Astrocyte (in vitro differentiated cells and primary cell): Measurements from ENCODE around the gene PDE3A. TPM values are rescaled to one million over a fixed set of nuclear protein-coding genes. Genes with fewer than 3 reads are reported as not detected.

Experiments
- DNase-seq: peaks from one replicate; pipeline ENCODE4 v3.0.0-alpha.2; 2010; ENCODE audit warnings: low read depth
- FAIRE-seq: peaks from 2 replicates; lab custom pipeline; 2011; peaks lifted over from hg19 to GRCh38; lab: Jason Lieb, UNC
- H2AFZ ChIP-seq: 2 replicates; pipeline ENCODE4 v1.6.0; 2012; ENCODE audit warnings: low read depth, low read length, inconsistent platforms
- H3K27ac ChIP-seq: 2 replicates; pipeline ENCODE4 v1.5.1; 2011; ENCODE audit warnings: low read depth, low read length, inconsistent platforms
- H3K27me3 ChIP-seq: 2 replicates; pipeline ENCODE4 v1.6.0; 2011; ENCODE audit warnings: low read length, inconsistent platforms; ENCODE audit not compliant: insufficient read depth
- H3K36me3 ChIP-seq: 2 replicates; pipeline ENCODE4 v1.5.1; 2011; ENCODE audit warnings: low read length, inconsistent platforms; ENCODE audit not compliant: insufficient read depth
- H3K4me1 ChIP-seq: 2 replicates; pipeline ENCODE4 v1.5.1; 2011; ENCODE audit warnings: low read length, inconsistent platforms; ENCODE audit not compliant: insufficient read depth
- H3K4me2 ChIP-seq: 2 replicates; pipeline ENCODE4 v1.6.0; 2012; ENCODE audit warnings: low read length, inconsistent platforms
- H3K4me3 ChIP-seq: 2 replicates; pipeline ENCODE4 v1.5.1; 2011; ENCODE audit warnings: low read depth, mild to moderate bottlenecking, low read length, inconsistent platforms; ENCODE audit not compliant: insufficient read depth
- H3K79me2 ChIP-seq: 2 replicates; pipeline ENCODE4 v1.6.0; 2012; ENCODE audit warnings: mild to moderate bottlenecking, low read length, inconsistent platforms; ENCODE audit not compliant: insufficient read depth
- H3K9ac ChIP-seq: 2 replicates; pipeline ENCODE4 v1.6.0; 2012; ENCODE audit warnings: mild to moderate bottlenecking, low read length, inconsistent platforms
- H3K9me3 ChIP-seq: 2 replicates; pipeline ENCODE4 v1.5.1; 2012; ENCODE audit warnings: low read depth, mild to moderate bottlenecking, low read length, inconsistent platforms; ENCODE audit not compliant: insufficient read depth
- H4K20me1 ChIP-seq: 2 replicates; pipeline ENCODE4 v1.6.0; 2012; ENCODE audit warnings: low read length, inconsistent platforms; ENCODE audit not compliant: insufficient read depth
- H3K27ac Mint-ChIP-seq: one replicate; pipeline ENCODE4 v1.8.0; 2021; ENCODE audit warnings: mild to moderate bottlenecking, mixed read lengths; ENCODE audit not compliant: unreplicated experiment
- H3K27me3 Mint-ChIP-seq: one replicate; pipeline ENCODE4 v1.8.0; 2021; ENCODE audit warnings: low read depth, mixed read lengths; ENCODE audit not compliant: unreplicated experiment
- H3K36me3 Mint-ChIP-seq: one replicate; pipeline ENCODE4 v1.8.0; 2021; ENCODE audit warnings: low read depth, mixed read lengths; ENCODE audit not compliant: unreplicated experiment
- H3K4me1 Mint-ChIP-seq: one replicate; pipeline ENCODE4 v1.8.0; 2021; ENCODE audit warnings: low read depth, mixed read lengths; ENCODE audit not compliant: unreplicated experiment
- H3K4me3 Mint-ChIP-seq: one replicate; pipeline ENCODE4 v1.8.0; 2021; ENCODE audit warnings: mild to moderate bottlenecking, moderate library complexity, mixed read lengths; ENCODE audit not compliant: unreplicated experiment
- H3K9me3 Mint-ChIP-seq: one replicate; pipeline ENCODE4 v1.8.0; 2021; ENCODE audit warnings: mild to moderate bottlenecking, mixed read lengths; ENCODE audit not compliant: unreplicated experiment
- CTCF ChIP-seq: IDR thresholded peaks from 2 replicates; pipeline ENCODE4 v1.5.1; 2011; ENCODE audit warnings: low read depth, mild to moderate bottlenecking, inconsistent platforms, low read length, moderate library complexity; ENCODE audit not compliant: insufficient read depth
- EZH2 ChIP-seq: IDR thresholded peaks from 2 replicates; pipeline ENCODE4 v1.6.1; 2012; ENCODE audit warnings: mild to moderate bottlenecking, low read length, inconsistent platforms; ENCODE audit not compliant: insufficient read depth
- total RNA-seq: library from RNA; stranded (reverse); gene quantifications from 2 replicates; pipeline ENCODE4 v1.2.1, GENCODE V29; 2021

The PDE3A gene
- total RNA-seq, 1 donor from 2014 or later, result 1.7 TPM

GRCh38 chr12:20436316-20436715, 68.0 kb downstream of the PDE3A start:
- DNase-seq (peak; percentile 33), FAIRE-seq (no peak)
- Histone ChIP-seq H3K27ac (no peak overlapping the region), H3K79me2 (no peaks in the 10 kb centered on the region), H4K20me1 (no peaks in the 10 kb centered on the region), H3K9me3 (no peaks in the 10 kb centered on the region), H2AFZ (no peak overlapping the region), H3K4me2 (peak overlapping the region; percentile 21), H3K4me3 (no peak overlapping the region), H3K9ac (peak overlapping the region; percentile 29), H3K27me3 (no peaks in the 10 kb centered on the region), H3K4me1 (peaks cover 9% of the 10 kb centered on the region), H3K36me3 (no peaks in the 10 kb centered on the region)
- Mint-ChIP-seq H3K27me3 (no peaks in the 10 kb centered on the region), H3K27ac (no peak overlapping the region), H3K4me1 (peaks cover 5% of the 10 kb centered on the region), H3K36me3 (no peaks in the 10 kb centered on the region), H3K9me3 (no peaks in the 10 kb centered on the region), H3K4me3 (no peak overlapping the region)
- TF ChIP-seq EZH2 (no peak), CTCF (no peak)

GRCh38 chr12:20438299-20438779, 70.0 kb downstream of the PDE3A start:
- Mint-ChIP-seq H3K27me3 (no peaks in the 10 kb centered on the region), H3K4me1 (peaks cover 5% of the 10 kb centered on the region), H3K27ac (no peak overlapping the region), H3K36me3 (no peaks in the 10 kb centered on the region), H3K4me3 (no peak overlapping the region), H3K9me3 (no peaks in the 10 kb centered on the region)
- TF ChIP-seq CTCF (no peak), EZH2 (no peak)
- no peak overlapping the region for H3K9ac ChIP-seq
- DNase-seq (no peak), FAIRE-seq (no peak)
- H3K4me3 ChIP-seq, result no peak overlapping the region
- H3K79me2 ChIP-seq, result no peaks in the 10 kb centered on the region
- H3K4me2 ChIP-seq, result no peak overlapping the region
- no peaks in the 10 kb centered on the region for H3K27me3 ChIP-seq
- H3K4me1 ChIP-seq, result peaks cover 9% of the 10 kb centered on the region
- no peaks in the 10 kb centered on the region for H4K20me1 ChIP-seq
- H3K9me3 ChIP-seq, result no peaks in the 10 kb centered on the region
- no peak overlapping the region for H2AFZ ChIP-seq
- H3K27ac ChIP-seq, result no peak overlapping the region
- H3K36me3 ChIP-seq, result no peaks in the 10 kb centered on the region

GRCh38 chr12:20439626-20440025, 71.3 kb downstream of the PDE3A start:
- peaks cover 9% of the 10 kb centered on the region for H3K4me1 ChIP-seq
- H4K20me1 ChIP-seq, result no peaks in the 10 kb centered on the region
- Mint-ChIP-seq H3K4me1 (peaks cover 8% of the 10 kb centered on the region), H3K27me3 (no peaks in the 10 kb centered on the region), H3K36me3 (no peaks in the 10 kb centered on the region), H3K27ac (no peak overlapping the region), H3K9me3 (no peaks in the 10 kb centered on the region), H3K4me3 (no peak overlapping the region)
- no peak overlapping the region for H3K4me3 ChIP-seq
- H3K4me2 ChIP-seq, result no peak overlapping the region
- DNase-seq (no peak), FAIRE-seq (no peak)
- H3K9ac ChIP-seq, result no peak overlapping the region
- H3K27me3 ChIP-seq, result no peaks in the 10 kb centered on the region
- H3K9me3 ChIP-seq, result no peaks in the 10 kb centered on the region
- H3K27ac ChIP-seq, result no peak overlapping the region
- H2AFZ ChIP-seq, result no peak overlapping the region
- no peaks in the 10 kb centered on the region for H3K36me3 ChIP-seq
- TF ChIP-seq EZH2, result no peak
- TF ChIP-seq CTCF, result no peak
- H3K79me2 ChIP-seq, result no peaks in the 10 kb centered on the region
